Activated B cell treated with CpG ODN at 0.5 μM for 24 hours (primary cell): Measurements from ENCODE around the gene TMEM150B. TPM values are rescaled to one million over a fixed set of nuclear protein-coding genes. Genes with fewer than 3 reads are reported as not detected.

Source experiments
- ATAC-seq: fragments of 200-7000 bp; cut with Tn5 transposase; one replicate; pipeline ENCODE4 v1.10.0; 2021; ENCODE audit warnings: low read depth, mild to moderate bottlenecking, moderate library complexity
- CTCF ChIA-PET: fragments of 350-600 bp; sonication (Branson Sonifier 250); formaldehyde crosslinking; loops from one replicate; lab custom pipeline; 2021; ENCODE audit warnings: antibody characterized with exemption; lab: Charles Lee
- POLR2A ChIA-PET: fragments of 350-600 bp; sonication (Branson Sonifier 250); formaldehyde crosslinking; loops from one replicate; lab custom pipeline; 2021; ENCODE audit warnings: antibody characterized with exemption; lab: Charles Lee
- DNase-seq: peaks from one replicate; pipeline ENCODE4 v3.0.0; 2022
- H3K27ac Mint-ChIP-seq: one replicate; pipeline ENCODE4 v1.8.0; 2020; ENCODE audit warnings: mixed read lengths
- H3K27me3 Mint-ChIP-seq: one replicate; pipeline ENCODE4 v1.8.0; 2021; ENCODE audit warnings: mixed read lengths
- H3K36me3 Mint-ChIP-seq: one replicate; pipeline ENCODE4 v1.8.0; 2021; ENCODE audit warnings: low read depth, mixed read lengths
- H3K4me1 Mint-ChIP-seq: one replicate; pipeline ENCODE4 v1.8.0; 2021; ENCODE audit warnings: mixed read lengths
- H3K4me3 Mint-ChIP-seq: one replicate; pipeline ENCODE4 v1.8.0; 2020; ENCODE audit warnings: mild to moderate bottlenecking, mixed read lengths
- H3K9me3 Mint-ChIP-seq: one replicate; pipeline ENCODE4 v1.8.0; 2020; ENCODE audit warnings: mixed read lengths
- intact Hi-C: fragments of 100-400 bp; cut with micrococcal nuclease; formaldehyde crosslinking; loops from one replicate; pipeline ENCODE4 v1.15.1; 2024
- total RNA-seq: library from RNA; stranded (reverse); gene quantifications from 2 replicates; pipeline ENCODE4 v1.2.3, GENCODE V29; 2022
- TF ChIP-seq, protein P1 (sequence below): fragments of 200-600 bp; IDR thresholded peaks from one replicate; pipeline ENCODE4 v1.8.0; 2022; ENCODE audit warnings: antibody characterized with exemption, mild to moderate bottlenecking

Gene TMEM150B
- total RNA-seq, 1 donor from 2014 or later = not detected

DNA sequence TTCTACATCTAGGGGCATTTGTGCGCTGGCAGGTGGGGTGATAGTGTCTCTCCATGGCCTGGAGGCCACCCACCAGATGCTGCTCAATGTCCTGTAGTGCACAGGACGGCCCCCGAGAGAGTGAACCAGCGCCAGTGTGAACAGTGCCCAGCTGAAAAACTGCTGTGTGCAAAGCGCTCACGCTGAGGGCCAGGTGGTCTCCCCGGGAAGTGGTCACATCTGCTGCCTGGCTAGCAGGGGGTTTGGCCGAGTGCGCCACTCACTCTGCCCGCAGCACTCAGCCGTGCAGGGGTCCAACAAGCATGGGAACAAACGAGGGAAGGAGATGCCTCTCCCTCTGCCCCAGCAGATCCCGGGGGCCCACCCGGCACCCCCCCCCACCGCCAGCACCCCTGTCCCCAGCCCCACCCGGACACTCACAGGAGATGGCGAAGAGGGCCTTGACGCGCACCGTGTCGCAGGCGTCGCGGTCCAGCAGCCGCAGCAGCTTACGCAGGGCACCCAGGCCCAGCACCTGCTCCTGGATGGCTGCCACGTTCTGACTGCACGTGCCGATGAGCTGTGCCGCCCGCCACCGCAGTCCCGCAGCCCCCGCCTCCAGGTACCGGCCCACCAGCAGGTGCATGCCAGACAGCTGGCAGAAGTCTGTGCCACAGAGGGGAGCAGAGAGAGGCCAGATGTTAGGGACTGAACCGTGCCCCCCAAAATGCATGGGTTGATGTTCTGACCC, 51.0 kb downstream of the TMEM150B start:
- TF ChIP-seq, protein P1, sequence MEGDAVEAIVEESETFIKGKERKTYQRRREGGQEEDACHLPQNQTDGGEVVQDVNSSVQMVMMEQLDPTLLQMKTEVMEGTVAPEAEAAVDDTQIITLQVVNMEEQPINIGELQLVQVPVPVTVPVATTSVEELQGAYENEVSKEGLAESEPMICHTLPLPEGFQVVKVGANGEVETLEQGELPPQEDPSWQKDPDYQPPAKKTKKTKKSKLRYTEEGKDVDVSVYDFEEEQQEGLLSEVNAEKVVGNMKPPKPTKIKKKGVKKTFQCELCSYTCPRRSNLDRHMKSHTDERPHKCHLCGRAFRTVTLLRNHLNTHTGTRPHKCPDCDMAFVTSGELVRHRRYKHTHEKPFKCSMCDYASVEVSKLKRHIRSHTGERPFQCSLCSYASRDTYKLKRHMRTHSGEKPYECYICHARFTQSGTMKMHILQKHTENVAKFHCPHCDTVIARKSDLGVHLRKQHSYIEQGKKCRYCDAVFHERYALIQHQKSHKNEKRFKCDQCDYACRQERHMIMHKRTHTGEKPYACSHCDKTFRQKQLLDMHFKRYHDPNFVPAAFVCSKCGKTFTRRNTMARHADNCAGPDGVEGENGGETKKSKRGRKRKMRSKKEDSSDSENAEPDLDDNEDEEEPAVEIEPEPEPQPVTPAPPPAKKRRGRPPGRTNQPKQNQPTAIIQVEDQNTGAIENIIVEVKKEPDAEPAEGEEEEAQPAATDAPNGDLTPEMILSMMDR = no peak
- H3K4me1 Mint-ChIP-seq = peaks cover 44% of the 10 kb centered on the region
- no peak overlapping the region for H3K27ac Mint-ChIP-seq
- ChIA-PET POLR2A (interaction anchor here (0.5 to 11.6 kb wide), 2 partner anchors 18 to 360 kb away, joined by 5 to 277 read pairs; partner anchors contain the start of gene PPP6R1), CTCF (no interaction called here)
- no peak for ATAC-seq
- no peak for DNase-seq
- intact Hi-C loops = no loop called here
- no peak overlapping the region for H3K4me3 Mint-ChIP-seq
- H3K27me3 Mint-ChIP-seq = no peaks in the 10 kb centered on the region
- H3K36me3 Mint-ChIP-seq = peaks cover 65% of the 10 kb centered on the region
- H3K9me3 Mint-ChIP-seq = no peaks in the 10 kb centered on the region

DNA sequence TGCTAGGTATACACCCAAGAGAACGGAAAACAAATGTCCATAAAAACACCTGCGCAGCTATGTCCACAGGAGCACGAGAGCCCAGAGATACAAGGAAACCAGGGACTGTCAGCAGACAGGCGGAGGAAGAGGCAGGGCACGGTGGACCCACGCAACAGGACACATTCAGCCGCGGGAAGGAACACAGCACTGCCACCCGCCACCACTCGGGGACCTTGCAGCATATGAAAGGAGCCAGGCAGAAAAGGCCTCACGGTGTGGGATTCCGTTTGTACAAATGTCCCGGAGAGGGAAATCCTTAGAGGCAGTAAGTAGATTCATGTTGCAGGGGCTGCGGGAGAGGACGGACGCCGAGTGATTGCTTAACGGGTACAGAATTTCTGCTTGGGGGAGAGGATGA, 53.0 kb downstream of the TMEM150B start:
- TF ChIP-seq, protein P1 = no peak
- CTCF ChIA-PET = no interaction called here
- DNase-seq (no peak), ATAC-seq (no peak)
- no peak overlapping the region for H3K4me3 Mint-ChIP-seq
- no peak overlapping the region for H3K27ac Mint-ChIP-seq
- peaks cover 65% of the 10 kb centered on the region for H3K36me3 Mint-ChIP-seq
- H3K9me3 Mint-ChIP-seq = no peaks in the 10 kb centered on the region
- no peaks in the 10 kb centered on the region for H3K27me3 Mint-ChIP-seq
- POLR2A ChIA-PET = no interaction called here
- intact Hi-C loops = no loop called here
- H3K4me1 Mint-ChIP-seq = peaks cover 25% of the 10 kb centered on the region

DNA sequence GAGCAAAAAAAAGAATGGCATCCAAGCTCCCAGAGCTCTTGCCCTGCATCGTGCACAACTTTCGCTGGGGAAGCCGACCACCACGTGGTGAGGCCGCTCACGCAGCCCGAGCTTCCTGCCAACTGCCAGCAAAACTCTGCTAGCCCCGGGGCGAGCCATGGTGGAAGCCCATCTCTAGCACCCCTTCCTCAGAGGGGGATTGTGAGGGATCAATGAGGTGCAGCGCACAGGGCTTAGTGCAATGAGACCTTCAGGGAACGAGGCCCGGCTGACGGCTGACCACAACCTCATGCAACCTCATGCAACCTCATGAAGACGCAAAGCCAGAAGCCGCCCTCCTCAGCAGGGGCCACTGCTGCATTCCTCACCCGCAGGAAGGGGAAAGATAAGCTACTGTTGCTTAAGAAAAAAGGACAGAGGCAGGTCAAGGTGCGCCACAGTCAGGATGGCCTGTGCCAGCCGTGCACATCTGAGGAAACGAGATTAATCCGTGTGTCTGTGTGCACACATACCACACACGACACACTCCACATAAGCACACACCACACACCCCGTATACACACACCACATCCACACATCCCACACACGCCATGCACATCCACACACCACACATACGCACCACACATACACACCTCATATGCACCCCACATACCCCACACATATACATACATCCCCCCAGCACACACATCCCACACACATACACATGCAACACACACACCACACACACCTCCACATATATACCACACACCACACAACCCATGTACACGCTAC, 54.8 kb downstream of the TMEM150B start:
- TF ChIP-seq, protein P1 = no peak
- peaks cover 2% of the 10 kb centered on the region for H3K9me3 Mint-ChIP-seq
- intact Hi-C loops = no loop called here
- peaks cover 10% of the 10 kb centered on the region for H3K4me1 Mint-ChIP-seq
- H3K27me3 Mint-ChIP-seq = no peaks in the 10 kb centered on the region
- no peak for ATAC-seq
- DNase-seq = no peak
- no peak overlapping the region for H3K27ac Mint-ChIP-seq
- CTCF ChIA-PET = no interaction called here
- POLR2A ChIA-PET = no interaction called here
- no peak overlapping the region for H3K4me3 Mint-ChIP-seq
- H3K36me3 Mint-ChIP-seq = peaks cover 54% of the 10 kb centered on the region

DNA sequence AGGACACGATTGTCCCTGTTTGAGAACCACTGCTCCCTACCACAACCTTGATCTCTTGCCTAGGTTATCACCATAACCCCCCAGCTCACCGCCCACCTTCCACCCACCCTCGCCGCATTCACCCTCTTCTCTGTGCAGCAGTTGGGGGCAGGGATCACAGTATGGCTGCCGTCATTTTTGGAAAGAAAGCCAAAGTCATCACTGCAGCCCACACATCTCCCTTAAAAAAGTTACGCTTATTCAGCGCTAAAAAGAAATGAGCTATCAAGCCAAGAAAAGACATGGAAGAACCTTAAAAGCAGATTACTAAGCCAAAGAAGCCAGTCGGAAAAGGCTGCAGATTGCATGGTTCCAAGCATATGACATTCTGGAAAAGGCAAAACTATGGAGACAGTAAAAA, 55.8 kb downstream of the TMEM150B start:
- Mint-ChIP-seq H3K4me1 (peaks cover 2% of the 10 kb centered on the region), H3K4me3 (no peak overlapping the region), H3K36me3 (peaks cover 46% of the 10 kb centered on the region), H3K27me3 (no peaks in the 10 kb centered on the region), H3K9me3 (peaks cover 2% of the 10 kb centered on the region), H3K27ac (no peak overlapping the region)
- CTCF ChIA-PET = no interaction called here
- ATAC-seq = no peak
- intact Hi-C loops = no loop called here
- TF ChIP-seq, protein P1 = no peak
- POLR2A ChIA-PET = no interaction called here
- DNase-seq = no peak

DNA sequence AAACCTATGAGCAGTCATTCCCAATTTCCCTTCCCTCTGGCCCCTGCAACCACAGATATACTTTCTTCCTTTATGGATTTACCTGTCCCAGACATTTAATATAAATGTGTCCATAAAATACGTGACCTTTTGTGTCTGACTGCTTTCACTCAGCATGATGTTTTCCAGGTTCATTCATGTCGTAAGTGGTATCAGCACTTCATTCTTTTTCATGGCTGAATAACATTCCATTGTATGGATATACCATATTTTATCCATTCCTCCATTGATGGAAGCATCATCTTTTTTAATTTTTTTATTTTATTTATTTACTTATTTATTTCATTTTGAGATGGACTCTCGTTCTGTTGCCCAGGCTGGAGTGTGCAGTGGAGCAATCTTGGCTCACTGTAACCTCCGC, 58.3 kb downstream of the TMEM150B start:
- ChIA-PET POLR2A (no interaction called here), CTCF (no interaction called here)
- DNase-seq = no peak
- no peak for ATAC-seq
- intact Hi-C loops = no loop called here
- TF ChIP-seq, protein P1 = no peak
- H3K4me3 Mint-ChIP-seq = no peak overlapping the region
- peaks cover 2% of the 10 kb centered on the region for H3K4me1 Mint-ChIP-seq
- H3K9me3 Mint-ChIP-seq = peaks cover 2% of the 10 kb centered on the region
- no peaks in the 10 kb centered on the region for H3K27me3 Mint-ChIP-seq
- peaks cover 33% of the 10 kb centered on the region for H3K36me3 Mint-ChIP-seq
- H3K27ac Mint-ChIP-seq = no peak overlapping the region
